ENCODE measurements around the gene UVSSA.
"Not testable (repeated sequence)": the region's sequence is repeated elsewhere in the genome, so short reads cannot be mapped to it uniquely, and the experiment has no call there.

The UVSSA gene

DNA sequence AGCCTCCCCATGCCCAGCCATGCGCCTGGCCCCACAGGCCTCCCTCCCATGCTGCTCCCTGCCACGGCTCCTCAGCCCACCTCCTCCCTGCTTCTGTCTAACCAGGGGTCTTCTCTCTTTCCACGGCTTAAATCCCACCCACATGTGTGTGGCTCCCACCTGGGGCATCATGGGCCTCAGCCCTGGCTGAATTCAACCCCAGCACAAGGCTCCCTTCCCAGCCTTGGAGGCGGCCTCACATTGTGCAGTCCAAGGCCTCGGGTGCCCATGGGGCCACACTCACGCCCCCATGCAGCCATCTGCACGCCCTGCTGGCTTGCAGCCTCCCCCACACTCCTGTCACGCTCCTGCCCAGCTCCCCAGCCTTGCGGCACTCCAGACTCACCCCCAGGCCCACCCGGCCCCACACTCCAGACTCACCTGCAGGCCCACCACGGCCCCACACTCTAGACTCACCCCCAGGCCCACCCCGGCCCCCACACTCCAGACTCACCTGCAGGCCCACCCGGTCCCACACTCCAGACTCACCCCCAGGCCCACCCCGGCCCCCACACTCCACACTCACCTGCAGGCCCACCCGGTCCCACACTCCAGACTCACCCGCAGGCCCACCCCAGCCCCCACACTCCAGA is 30.4 kb upstream of the UVSSA start:
- no peak for DNase-seq (ENCODE audit: low read depth in 2 of 2)

DNA sequence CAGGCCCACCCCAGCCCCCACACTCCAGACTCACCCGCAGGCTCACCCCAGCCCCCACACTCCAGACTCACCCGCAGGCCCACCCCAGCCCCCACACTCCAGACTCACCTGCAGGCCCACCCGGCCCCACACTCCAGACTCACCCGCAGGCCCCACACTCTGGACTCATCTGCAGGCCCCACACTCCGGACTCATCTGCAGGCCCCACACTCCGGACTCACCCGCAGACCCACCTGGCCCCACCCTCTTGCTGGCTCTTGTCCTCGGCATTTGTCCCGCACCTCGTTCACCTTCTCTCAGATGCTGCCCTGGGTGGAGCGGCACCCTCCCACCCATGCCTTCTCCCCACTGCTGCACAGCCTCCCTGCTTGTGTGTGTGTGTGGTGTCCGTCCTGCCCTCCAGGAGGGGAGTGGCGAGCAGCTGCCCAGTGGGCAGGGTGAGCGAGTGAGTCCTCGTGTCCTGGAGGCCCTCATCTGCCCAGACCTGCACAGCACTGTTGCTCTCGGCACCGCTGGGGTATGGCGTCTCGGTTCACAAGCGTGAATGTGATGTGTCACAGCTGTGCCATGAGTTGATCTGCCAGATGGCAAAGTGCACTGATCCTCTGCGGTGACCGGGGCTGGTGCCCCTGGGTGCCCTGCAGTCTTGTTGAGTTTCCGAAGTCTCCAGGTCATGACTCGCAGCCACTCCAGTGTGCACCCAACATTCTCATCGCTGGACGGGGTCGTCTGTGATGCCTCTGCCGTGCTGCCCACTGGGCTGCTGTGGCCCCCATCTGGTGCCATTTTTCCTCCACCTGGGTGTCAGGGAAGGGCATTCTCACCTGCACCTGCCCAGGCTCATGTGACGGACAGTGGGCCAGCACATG is 29.6 kb upstream of the UVSSA start:
- DNase-seq (ENCODE audit: low read depth in 2 of 2): no peak

DNA sequence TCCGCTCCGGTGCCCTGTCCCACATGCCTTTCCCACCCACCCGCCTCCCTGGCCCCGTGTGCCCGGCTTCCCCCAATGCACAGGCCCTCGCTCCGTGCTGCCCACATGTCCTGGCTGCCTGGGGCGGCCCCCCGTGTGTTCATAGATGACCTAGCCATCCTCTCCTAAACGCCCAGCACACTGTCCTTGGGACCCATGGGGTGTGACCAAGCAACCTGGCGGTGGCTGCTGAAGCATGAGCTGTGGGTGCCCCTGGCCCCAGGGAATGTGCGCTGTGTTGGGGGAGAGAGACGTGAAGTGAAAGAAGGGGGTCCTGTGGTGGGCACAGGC is 29.0 kb upstream of the UVSSA start:
- DNase-seq (ENCODE audit: low read depth in 2 of 2): no peak

DNA sequence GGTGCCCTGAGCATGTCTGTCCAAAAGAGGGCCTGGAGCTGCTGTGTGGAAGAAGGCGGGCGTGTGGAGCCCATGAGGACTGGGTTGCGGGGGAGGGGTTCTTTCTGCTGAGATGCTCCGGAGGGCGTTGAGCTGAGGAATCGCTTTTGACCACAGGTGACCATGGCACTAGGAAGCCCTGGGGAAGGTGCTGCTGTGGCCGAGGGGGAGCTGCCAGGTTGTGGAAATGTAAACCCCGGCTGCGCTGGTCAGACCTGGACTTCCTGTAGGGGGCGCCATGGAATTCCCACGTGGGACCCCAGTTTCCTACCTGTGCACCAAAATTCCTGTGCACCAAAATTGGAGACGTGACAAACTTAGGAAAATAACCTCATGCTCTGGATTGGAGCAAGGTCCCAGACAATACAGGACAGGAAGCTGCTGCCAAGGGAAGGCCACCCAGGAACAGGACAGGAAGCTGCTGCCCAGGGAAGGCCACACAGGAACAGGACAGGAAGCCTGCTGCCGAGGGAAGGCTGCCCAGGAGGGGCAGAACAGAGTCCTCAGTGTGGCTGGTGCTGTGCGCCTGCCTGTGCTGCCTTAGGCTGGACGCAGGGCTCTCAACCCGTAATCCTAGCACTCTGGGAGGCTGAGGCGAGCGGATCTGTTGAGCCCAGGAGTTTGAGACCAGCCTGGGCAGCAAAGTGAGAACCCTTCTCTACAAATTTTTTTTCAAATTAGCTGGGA is 28.4 kb upstream of the UVSSA start:
- no peak for DNase-seq (ENCODE audit: low read depth in 2 of 2)

DNA sequence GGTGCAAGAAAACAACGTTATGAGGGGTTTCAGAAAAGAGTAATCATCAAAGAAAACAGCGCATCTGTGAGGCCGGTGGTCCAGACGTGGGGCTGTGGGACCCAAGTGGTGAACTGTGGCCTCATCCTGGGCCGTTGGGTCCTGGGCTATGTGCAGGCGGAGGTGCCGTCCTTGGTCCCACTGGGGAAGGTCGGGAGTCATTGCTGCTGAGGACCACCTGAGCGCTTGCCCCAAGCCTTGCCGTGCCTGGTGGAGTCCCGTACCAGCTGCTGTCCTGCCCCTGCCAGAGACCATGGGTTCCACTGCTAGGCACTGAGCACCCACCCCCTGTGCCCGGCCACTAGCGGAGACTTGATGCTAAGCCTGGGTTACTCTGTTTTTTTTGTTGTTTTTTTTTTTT is 25.5 kb upstream of the UVSSA start:
- DNase-seq (ENCODE audit: low read depth in 2 of 2): no peak

DNA sequence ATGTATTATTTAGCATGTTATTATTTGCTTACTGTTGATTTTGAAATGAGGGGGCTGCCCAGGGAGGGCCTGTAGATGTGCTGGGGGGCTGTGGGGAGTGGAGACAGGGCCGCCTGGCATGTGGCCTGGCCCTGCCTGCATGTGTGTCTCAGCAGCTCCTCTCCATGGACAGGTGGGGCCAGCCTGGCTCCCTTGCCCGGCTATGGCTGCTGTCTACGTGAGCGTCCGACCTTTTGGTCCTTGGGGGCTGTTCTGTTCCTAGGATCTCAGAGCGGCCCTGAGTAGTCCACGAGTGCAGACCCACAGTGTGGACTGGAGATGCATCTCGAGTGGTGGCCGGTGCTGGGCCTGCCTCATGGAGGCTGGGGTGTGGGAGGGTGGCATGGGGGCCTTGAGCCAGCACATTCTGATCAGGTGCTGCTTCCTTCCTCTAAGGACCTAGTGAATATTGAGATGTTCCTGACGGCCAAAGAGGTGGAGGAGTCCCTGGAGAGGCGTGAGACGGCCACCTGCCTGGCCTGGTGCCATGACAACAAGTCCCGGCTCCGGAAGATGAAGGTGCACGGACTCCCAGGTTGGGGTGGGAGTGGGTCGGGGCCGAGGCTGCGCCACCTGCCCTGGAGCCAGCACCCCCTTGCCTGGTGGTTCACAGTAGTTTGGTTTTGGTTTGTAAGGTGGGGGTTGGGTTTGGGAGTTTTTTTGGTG is 24.9 kb upstream of the UVSSA start:
- DNase-seq (ENCODE audit: low read depth in 2 of 2): no peak

DNA sequence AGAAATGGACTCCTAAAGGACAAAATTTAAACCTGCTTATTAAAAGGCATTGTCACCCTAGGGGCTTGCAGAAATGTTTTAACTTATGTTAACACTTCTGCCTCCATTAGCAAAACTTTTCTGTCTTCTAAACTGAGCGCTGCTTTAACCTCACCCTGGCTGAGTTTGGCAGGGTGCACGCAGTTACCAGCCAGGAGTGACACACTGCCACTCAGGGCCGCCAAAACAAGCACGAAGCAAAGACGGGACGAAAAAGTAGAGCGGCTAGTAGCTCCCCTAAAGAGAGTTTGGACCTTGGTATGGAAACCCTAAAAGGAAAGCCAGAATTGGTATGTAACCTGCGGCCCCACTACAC is 23.8 kb upstream of the UVSSA start:
- DNase-seq (ENCODE audit: low read depth in 2 of 2): no peak

DNA sequence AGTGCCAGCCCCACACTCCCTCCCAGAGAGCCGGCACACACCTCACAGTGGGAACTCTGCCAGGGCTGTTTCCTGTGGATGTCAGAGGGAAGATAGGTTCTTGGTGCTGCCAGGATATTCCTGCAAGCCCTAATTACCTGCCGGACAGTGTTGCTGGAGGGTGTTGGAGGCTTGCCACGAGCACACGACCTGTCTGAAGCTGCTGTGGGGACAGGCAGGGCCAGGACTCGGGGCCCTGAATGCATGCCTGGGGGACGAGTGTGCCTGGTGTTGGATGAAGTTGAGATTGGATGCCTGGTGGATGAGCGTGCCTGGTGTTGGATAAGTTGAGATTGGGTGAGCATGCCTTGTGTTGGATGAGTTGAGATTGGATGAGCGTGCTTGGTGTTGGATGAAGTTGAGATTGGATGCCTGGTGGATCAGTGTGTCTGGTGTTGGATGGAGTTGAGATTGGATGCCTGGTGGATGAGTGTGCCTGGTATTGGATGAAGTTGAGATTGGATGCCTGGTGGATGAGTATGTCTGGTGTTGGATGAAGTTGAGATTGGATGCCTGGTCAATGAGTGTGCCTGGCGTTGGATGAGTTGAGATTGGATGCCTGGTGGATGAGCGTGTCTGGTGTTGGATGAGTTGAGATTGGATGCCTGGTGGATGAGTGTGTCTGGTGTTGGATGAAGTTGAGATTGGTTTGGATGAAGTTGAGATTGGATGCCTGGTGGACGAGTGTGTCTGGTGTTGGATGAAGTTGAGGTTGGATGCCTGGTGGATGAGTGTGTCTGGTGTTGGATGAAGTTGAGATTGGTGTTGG is 23.2 kb upstream of the UVSSA start:
- DNase-seq (ENCODE audit: low read depth in 2 of 2): peak; percentile 46 to 54

DNA sequence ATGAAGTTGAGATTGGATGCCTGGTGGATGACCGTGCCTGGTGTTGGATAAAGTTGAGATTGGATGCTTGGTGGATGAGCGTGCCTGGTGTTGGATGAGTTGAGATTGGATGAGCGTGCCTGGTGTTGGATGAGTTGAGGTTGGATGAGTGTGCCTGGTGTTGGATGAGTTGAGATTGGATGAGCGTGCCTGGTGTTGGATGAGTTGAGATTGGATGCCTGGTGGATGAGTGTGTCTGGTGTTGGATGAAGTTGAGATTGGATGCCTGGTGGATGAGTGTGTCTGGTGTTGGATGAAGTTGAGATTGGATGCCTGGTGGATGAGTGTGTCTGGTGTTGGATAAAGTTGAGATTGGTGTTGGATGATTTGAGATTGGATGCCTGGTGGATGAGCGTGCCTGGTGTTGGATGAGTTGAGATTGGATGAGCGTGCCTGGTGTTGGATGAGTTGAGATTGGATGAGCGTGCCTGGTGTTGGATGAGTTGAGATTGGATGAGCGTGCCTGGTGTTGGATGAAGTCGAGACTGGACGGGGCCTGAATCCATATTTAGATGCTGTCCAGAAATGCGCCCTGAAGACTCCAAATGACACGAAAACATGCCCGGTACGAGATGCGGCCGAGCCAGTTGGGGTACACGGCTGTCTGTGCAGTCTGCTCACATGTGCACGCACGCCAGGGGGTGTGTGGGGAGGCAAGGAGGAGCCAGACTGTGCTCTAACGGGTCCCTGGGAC is 22.4 kb upstream of the UVSSA start:
- DNase-seq (ENCODE audit: low read depth in 2 of 2): not testable (repeated sequence)

DNA sequence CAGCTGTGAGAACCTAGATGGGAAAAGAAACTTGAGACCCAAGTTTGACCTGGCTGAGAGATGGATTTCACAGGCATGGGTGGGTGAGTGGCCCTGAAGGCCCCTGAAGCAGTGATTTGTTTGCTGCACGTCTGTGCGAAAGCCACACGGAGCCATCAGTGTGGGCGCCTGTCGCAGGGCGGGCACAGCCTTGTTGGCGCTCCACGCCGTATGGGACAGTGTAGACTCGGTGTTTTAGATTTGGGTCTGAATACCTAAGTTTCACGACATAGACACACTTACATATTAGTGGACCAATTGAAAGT is 21.9 kb upstream of the UVSSA start:
- DNase-seq (ENCODE audit: low read depth in 2 of 2): no peak

DNA sequence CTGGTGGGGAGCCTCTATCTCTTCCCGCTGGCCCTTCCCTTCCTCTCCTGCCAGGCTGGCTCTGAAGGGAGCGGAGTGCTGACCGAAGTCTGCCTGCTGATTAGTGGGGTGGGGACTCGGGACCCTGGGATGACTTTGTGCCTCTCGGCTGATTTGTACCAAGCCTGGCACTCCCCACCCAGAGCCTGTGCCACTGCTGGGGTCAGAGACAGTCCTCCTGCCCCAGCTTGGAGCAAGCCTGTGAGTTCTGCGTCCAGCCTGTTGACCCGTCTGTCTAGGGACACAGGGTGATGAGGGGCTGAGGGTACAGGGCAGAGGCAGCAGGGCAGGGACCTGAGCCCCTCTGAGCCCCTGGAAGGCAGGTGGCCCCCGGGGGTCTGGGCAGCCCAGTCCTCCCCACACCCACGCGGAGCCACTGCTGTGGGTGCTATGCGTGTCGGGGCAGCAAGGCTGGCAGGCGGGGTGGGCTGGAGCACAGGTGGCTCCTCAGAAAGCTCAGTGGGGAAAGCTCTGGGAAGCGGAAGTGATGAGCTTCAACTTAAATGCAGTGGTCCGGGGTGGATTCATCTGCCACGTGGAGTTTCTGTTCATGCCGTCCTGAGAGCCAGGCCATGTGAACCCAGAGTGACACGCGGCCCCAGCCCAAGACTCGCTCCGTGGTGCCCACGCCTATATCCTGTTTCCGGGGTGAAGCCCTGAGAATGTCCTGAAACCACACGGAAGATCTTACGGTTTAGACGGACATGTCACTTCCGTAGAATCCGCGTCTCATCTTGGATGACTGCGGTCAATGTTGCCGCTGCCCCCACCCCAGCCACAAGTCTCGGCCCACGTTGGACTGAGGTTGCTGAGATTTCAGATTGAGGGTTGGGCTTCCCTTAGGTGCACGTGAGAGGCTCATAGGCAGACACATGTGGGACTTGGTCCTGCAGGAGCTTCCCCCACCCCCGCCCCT is 21.1 kb upstream of the UVSSA start:
- no peak for DNase-seq (ENCODE audit: low read depth in 2 of 2)

DNA sequence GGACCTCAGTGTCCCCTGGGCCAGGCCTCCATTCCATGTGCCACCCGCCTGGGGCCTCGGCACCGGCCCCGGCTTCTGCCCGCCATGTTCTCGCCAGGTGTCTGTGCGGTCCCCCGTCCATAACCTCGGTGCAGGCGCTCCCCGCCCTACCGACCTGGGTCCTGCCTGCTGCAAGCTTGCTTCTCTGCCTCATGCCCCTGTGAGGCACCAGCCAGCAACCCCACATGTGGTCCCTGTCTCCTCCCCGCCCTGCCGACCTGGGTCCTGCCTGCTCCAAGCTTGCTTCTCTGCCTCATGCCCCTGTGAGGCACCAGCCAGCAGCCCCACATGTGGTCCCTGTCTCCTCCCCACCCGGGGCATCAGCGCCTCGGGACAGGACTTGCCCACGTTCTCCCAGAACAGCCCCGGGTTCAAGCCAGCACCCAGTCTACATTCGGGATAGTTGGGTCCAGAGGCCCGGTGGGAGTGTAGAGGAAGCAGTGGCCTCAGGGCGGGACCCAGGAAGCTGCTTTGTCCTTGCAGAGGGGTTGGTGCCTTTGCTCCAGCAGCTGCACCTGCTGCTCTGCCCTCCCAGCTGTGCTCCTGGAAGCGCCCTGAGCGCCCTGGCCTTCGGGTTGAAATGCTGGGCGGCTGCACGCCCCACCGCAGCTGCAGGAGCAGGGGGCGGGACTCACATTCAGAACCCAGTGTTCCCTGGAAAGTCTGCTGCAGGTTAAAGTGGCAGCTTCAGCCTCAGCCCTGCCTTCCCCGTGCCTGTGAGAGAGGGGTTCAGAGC is 20.1 kb upstream of the UVSSA start:
- DNase-seq (ENCODE audit: low read depth in 2 of 2): no peak

DNA sequence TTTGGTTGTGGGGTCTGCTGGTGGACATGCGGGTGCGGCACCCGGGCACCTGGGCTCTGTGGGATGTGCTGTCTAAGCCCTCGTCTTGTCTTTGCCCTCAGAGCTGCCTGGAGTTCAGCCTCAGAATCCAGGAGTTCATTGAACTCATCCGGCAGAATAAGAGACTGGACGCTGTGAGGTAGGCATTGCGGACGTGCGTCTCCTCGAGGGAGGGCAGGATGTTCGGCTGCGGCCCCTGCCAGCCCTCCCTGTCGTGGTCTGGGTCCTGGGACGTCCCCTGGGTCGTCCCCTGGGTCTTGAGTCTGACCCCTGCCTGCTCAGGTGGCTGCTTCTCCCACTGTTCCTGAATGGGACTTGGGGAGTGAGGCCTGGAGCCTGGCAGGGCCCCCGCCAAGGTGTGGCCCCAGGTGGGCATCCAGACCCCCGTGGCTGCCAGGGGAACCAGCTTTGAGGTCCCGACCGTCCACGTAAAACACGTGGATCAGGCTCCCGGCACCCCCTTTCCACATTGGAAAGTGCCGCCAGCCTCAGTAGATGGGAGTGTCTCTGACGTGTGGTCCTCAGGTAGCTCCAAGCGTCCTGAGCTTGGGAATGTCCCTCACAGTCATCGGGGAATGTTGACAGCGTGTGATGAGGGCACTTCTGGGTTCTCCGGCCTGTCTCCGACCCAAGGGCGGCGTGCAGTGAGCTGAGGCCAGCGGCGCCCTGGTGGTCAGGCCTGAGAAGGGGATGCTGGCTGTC is 19.3 kb upstream of the UVSSA start:
- DNase-seq (ENCODE audit: low read depth in 2 of 2): no peak

DNA sequence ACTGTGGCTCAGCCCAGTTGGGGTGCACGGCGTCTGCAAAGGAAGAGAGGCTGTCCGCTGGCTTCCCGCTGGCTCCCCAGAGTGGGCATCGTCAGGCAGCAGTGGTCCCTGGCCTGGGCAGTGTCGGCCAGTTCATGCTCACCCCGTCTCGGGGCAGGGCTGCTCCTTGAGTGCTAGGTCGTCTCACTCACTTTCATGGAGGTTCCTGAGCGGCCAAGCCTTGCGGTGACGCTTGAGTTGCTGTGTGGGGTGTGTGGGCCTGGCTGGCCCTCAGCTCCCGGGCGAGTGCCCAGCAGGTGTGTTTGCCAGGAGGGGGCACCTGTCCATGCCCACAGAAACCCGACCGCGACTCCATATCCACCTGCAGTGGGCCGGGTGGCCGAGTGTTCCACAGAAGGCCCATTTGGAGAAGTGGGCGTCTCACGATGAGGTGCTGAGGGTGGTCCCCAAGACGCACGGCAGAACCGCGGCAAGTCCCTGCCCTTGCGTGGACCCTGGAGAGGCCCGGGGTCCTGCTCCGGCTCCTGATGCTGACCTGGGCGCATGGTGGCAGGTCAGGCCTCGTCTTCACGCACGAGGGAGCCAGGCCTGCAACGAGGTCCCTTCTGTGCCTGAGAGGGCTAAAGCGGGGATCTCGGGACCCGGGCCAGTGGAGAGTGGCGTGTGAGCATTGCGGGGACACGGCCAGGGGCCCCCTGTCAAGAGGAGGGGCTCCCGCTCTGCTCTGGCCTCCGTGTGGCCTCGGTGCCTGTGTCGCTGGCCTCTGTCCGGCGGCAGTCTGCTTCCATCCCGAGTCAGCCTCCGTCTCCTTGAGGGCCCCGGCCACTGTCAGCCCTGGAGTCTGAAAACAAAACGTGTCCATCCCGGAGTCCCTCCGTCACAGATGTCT is 18.5 kb upstream of the UVSSA start:
- no peak for DNase-seq (ENCODE audit: low read depth in 2 of 2)

DNA sequence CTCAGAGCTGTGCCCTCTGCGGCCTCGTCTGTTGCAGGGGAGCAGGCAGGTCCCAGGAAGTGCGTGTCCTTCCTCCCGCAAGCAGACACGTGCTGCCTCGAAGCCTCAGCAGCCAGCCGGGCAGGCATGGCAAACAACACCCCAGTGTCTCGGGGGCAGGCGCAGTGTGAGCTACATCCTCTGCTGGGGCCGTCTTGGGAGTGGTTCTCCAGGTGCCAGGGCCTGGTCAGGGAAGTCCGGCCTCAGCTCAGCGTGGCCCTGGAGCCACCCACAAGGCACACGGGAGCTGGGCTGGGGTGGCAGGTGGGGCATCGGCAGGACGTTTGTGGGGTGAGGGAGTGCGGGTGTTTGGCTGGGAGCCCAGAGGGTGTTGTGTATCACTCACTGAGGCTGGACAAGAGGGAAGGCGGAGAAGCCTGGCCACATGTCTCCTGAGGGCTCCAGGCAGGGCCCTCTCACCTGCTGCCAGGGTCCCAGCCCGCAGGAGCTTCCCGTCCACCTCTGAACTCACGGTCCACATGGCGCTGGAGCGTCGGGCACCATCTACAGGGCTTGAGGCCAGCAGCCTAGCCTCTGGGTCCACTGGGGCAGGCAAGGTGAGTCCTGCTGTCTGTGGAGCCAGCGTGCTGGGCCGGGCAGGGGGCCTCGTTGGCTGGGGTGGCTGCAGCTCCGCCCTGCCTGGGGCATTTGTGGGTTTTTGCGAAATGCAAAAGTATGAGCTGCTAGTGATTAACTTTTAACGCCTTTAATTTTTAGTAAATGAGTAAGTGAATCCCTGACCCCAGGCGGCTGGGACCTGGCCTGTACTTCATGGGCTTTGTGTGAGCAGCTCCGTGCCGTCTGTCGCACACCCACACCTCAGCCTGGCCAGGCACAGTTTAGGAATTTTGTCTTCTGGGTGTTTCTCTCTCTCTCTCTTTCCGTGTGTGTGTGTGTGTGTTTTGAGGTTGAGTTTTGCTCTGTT is 17.3 kb upstream of the UVSSA start:
- DNase-seq (ENCODE audit: low read depth in 2 of 2): no peak

All from fibroblast of skin of left quadriceps (primary cell).